HCT116 (cell line): ENCODE results near the gene ZNF791. TPM values are rescaled to one million over a fixed set of nuclear protein-coding genes. Genes with fewer than 3 reads are reported as not detected.

Experiments used
- ATAC-seq: fragments of 200-7000 bp; cut with Tn5 transposase; 2 replicates; pipeline ENCODE4 v1.9.1; 2020; ENCODE audit warnings: mild to moderate bottlenecking, moderate library complexity
- BruUV-seq: library from RNA; stranded (reverse); fragments of 400-500 nt; replicated peaks from 2 replicates; lab custom pipeline; 2021; lab: Mats Ljungman, UMichigan
- CTCF ChIA-PET: fragments of 300-600 bp; sonication (Branson Sonifier 250); formaldehyde crosslinking; loops from one replicate; lab custom pipeline; 2021; ENCODE audit warnings: antibody characterized with exemption; lab: Charles Lee
- POLR2A ChIA-PET: fragments of 300-600, 350-600 bp; sonication (Branson Sonifier 250); formaldehyde crosslinking; loops from one replicate; lab custom pipeline; 2021; ENCODE audit warnings: antibody characterized with exemption; lab: Charles Lee
- RAD21 ChIA-PET, 2 experiments: fragments of 300-600 bp; sonication (Branson Sonifier 250); formaldehyde crosslinking; loops; one replicate each; lab custom pipeline; 2023; ENCODE audit warnings: low total read pairs in 2 of 2; ENCODE audit not compliant: uncharacterized antibody in 2 of 2, unreplicated experiment in 2 of 2, low non-redundant PET in 1 of 2; lab: Charles Lee
- DNase-seq: peaks from one replicate; pipeline ENCODE4 v3.0.0-alpha.2; 2010; ENCODE audit warnings: low read depth, low spot score
- H2AFZ ChIP-seq: fragments of 200-600 bp; shearing (Covaris generic), sonication (generic); 2 replicates; pipeline ENCODE4 v1.6.1; 2017; ENCODE audit warnings: low read depth, mixed run types, mixed read lengths, antibody characterized with exemption, low read length; ENCODE audit not compliant: poor library complexity, severe bottlenecking
- H3K27ac ChIP-seq: 2 replicates; pipeline ENCODE4 v1.5.1; 2012; ENCODE audit warnings: low read depth, low read length
- H3K27me3 ChIP-seq: fragments of 200-600 bp; sonication (generic); 2 replicates; pipeline ENCODE4 v1.6.1; 2016; ENCODE audit warnings: mixed run types, low read length, mixed read lengths; ENCODE audit not compliant: insufficient read depth
- H3K36me3 ChIP-seq, 2 experiments: fragments of 200-500 bp in 1 of 2; fragments of 200-600 bp in 1 of 2; sonication (Bioruptor generic) in 1 of 2; sonication (generic) in 1 of 2; 2 replicates each; pipeline versions ENCODE4 v1.5.1 to v1.6.1; 2014 to 2016; ENCODE audit warnings: low read length in 2 of 2, inconsistent platforms in 1 of 2, mixed read lengths in 1 of 2, mixed run types in 1 of 2; ENCODE audit not compliant: insufficient read depth in 2 of 2, control insufficient read depth in 1 of 2
- H3K4me1 ChIP-seq, 2 experiments: fragments of 200-600 bp in 1 of 2; sonication (generic) in 1 of 2; 2 replicates each; pipeline versions ENCODE4 v1.5.1 to v1.6.1; 2012 to 2017; ENCODE audit warnings: low read length in 2 of 2, inconsistent platforms in 1 of 2, mild to moderate bottlenecking in 1 of 2, mixed read lengths in 1 of 2, mixed run types in 1 of 2, moderate library complexity in 1 of 2; ENCODE audit not compliant: insufficient read depth in 2 of 2, control insufficient read depth in 1 of 2
- H3K4me2 ChIP-seq: fragments of 200-600 bp; sonication (generic); 2 replicates; pipeline ENCODE4 v1.6.1; 2017; ENCODE audit warnings: mixed run types, low read length, mixed read lengths
- H3K4me3 ChIP-seq, 2 experiments: fragments of 200-600 bp in 1 of 2; sonication (generic) in 1 of 2; replicated peaks in 1 of 2; 2 replicates each; pipeline ENCODE4 v1.5.1; 2011 to 2016; ENCODE audit warnings: low read length in 2 of 2, control low read depth in 1 of 2, low read depth in 1 of 2, mild to moderate bottlenecking in 1 of 2, mixed read lengths in 1 of 2, mixed run types in 1 of 2
- H3K79me2 ChIP-seq: fragments of 200-600 bp; sonication (generic); 2 replicates; pipeline ENCODE4 v1.6.1; 2017; ENCODE audit warnings: mild to moderate bottlenecking, mixed run types, low read length, moderate library complexity, mixed read lengths; ENCODE audit not compliant: insufficient read depth
- H3K9ac ChIP-seq: fragments of 200-600 bp; sonication (generic); 2 replicates; pipeline ENCODE4 v1.6.1; 2016; ENCODE audit warnings: low read length, mixed read lengths
- H3K9me2 ChIP-seq: fragments of 200-600 bp; sonication (generic), shearing (Covaris generic); 2 replicates; pipeline ENCODE4 v1.6.1; 2017; ENCODE audit warnings: mixed run types, mild to moderate bottlenecking, moderate library complexity; ENCODE audit not compliant: insufficient read depth
- H3K9me3 ChIP-seq, 2 experiments: fragments of 200-500 bp in 1 of 2; fragments of 200-600 bp in 1 of 2; sonication (Bioruptor generic) in 1 of 2; sonication (generic) in 1 of 2; 2 replicates each; pipeline ENCODE4 v1.6.1; 2014 to 2017; ENCODE audit warnings: low read length in 2 of 2, mixed read lengths in 2 of 2, inconsistent platforms in 1 of 2, low read depth in 1 of 2, mild to moderate bottlenecking in 1 of 2, mixed run types in 1 of 2, moderate library complexity in 1 of 2; ENCODE audit not compliant: control insufficient read depth in 1 of 2, insufficient read depth in 1 of 2
- H4K20me1 ChIP-seq: fragments of 200-600 bp; sonication (generic), shearing (Covaris generic); 2 replicates; pipeline ENCODE4 v1.6.1; 2017; ENCODE audit warnings: mixed run types, mild to moderate bottlenecking, moderate library complexity; ENCODE audit not compliant: insufficient read depth
- CBX3 ChIP-seq: IDR thresholded peaks from 2 replicates; pipeline ENCODE4 v1.6.1; 2012; ENCODE audit warnings: low read depth
- CEBPB ChIP-seq: IDR thresholded peaks from 2 replicates; pipeline ENCODE4 v1.6.1; 2012; ENCODE audit warnings: low read depth
- EGR1 ChIP-seq: IDR thresholded peaks from 2 replicates; pipeline ENCODE4 v1.6.1; 2012; ENCODE audit warnings: low read depth
- ELF1 ChIP-seq: IDR thresholded peaks from 2 replicates; pipeline ENCODE4 v1.6.1; 2012; ENCODE audit warnings: low read depth, borderline replicate concordance
- FOSL1 ChIP-seq: IDR thresholded peaks from 2 replicates; pipeline ENCODE4 v1.6.1; 2012; ENCODE audit warnings: low read depth
- JUND ChIP-seq: IDR thresholded peaks from 2 replicates; pipeline ENCODE4 v1.6.1; 2012
- POLR2AphosphoS5 ChIP-seq: IDR thresholded peaks from 2 replicates; pipeline ENCODE4 v1.6.1; 2011; ENCODE audit warnings: mild to moderate bottlenecking, low read depth, low read length, moderate library complexity
- RAD21 ChIP-seq: IDR thresholded peaks from 2 replicates; pipeline ENCODE4 v1.6.1; 2012; ENCODE audit warnings: low read depth, mild to moderate bottlenecking
- SP1 ChIP-seq: IDR thresholded peaks from 2 replicates; pipeline ENCODE4 v1.6.1; 2012; ENCODE audit warnings: low read depth
- SRF ChIP-seq: IDR thresholded peaks from 2 replicates; pipeline ENCODE4 v1.6.1; 2012; ENCODE audit warnings: low read depth
- TCF7L2 ChIP-seq: IDR thresholded peaks from 2 replicates; pipeline ENCODE4 v1.7.0; 2011; ENCODE audit warnings: borderline replicate concordance, inconsistent platforms; ENCODE audit not compliant: insufficient read depth, insufficient read length; ENCODE audit errors: extremely low read depth
- ZFX ChIP-seq: fragments of 450-650 bp; IDR thresholded peaks from 2 replicates; pipeline ENCODE4 v1.6.1; 2017
- ZNF274 ChIP-seq: fragments of 200-500 bp; sonication (Bioruptor generic); IDR thresholded peaks from 2 replicates; pipeline ENCODE4 v1.6.1; 2014; ENCODE audit warnings: mild to moderate bottlenecking, low read depth, low read length, inconsistent platforms
- intact Hi-C: fragments of 100-400 bp; cut with micrococcal nuclease; formaldehyde crosslinking; loops from 2 replicates; pipeline ENCODE4 v1.10.0; 2022
- total RNA-seq: library from RNA; stranded (reverse); gene quantifications from one replicate; pipeline ENCODE4 v1.2.1, GENCODE V29; 2021; ENCODE audit not compliant: unreplicated experiment
- TF ChIP-seq, protein P1 (sequence below): IDR thresholded peaks from 2 replicates; pipeline ENCODE4 v1.6.1; 2012; ENCODE audit warnings: low read depth
- TF ChIP-seq, protein P2 (sequence below): IDR thresholded peaks from 2 replicates; pipeline ENCODE4 v1.6.1; 2012

The ZNF791 gene
- total RNA-seq, 1 experiment from 2014 or later, result 21.2 TPM

DNA sequence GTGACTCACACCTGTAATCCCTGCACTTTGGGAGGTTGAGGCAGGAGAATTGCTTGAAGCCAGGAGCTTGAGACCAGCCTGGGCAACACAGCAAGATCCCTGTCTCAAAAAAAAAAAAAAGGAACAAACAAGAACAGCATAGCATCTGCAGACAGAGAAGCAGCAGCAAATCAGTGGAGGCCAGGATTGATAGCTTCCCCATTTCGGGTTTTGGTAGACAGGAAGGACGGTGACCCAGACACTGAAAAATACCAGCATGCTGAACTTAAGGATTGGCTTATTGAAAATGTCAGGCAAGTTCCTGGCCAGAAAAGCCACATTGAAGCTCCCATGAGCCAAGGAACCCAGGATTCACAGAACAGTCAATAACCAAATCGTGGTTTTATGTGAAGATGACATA lies 3.1 kb upstream of the ZNF791 start:
- no peaks in the 10 kb centered on the region for H4K20me1 ChIP-seq
- no peak for ATAC-seq
- intact Hi-C loops, result no loop called here
- H3K27me3 ChIP-seq, result no peaks in the 10 kb centered on the region
- POLR2A ChIA-PET, result interaction anchor here (0.7 kb wide), 1 partner anchor 506 kb away, joined by 3 read pairs; no protein-coding TSS in a partner anchor
- no peak overlapping the region for H3K4me3 ChIP-seq
- RAD21 ChIA-PET, result no interaction called here
- H2AFZ ChIP-seq, result no peak overlapping the region
- no TSS peak for BruUV-seq
- no peak for DNase-seq
- no peaks in the 10 kb centered on the region for H3K9me2 ChIP-seq
- no peak overlapping the region for H3K27ac ChIP-seq
- peaks cover 5 to 6% of the 10 kb centered on the region in 2 experiments; a peak in 2 of 4 replicates for H3K4me1 ChIP-seq
- H3K79me2 ChIP-seq, result peaks cover 19% of the 10 kb centered on the region
- no peaks in the 10 kb centered on the region for H3K9me3 ChIP-seq
- no peak overlapping the region for H3K9ac ChIP-seq
- no peak overlapping the region for H3K4me2 ChIP-seq
- CTCF ChIA-PET, result no interaction called here
- peaks cover 0 to 4% of the 10 kb centered on the region in 2 experiments; a peak in 2 of 4 replicates for H3K36me3 ChIP-seq
- TF ChIP-seq ZFX, result no peak

- H3K36me3 ChIP-seq, result peaks cover 13 to 19% of the 10 kb centered on the region in 2 experiments; a peak in 3 of 4 replicates
- H4K20me1 ChIP-seq, result no peaks in the 10 kb centered on the region
- H3K4me2 ChIP-seq, result peak overlapping the region; percentile 98
- peaks cover 52% of the 10 kb centered on the region for H3K79me2 ChIP-seq
- ChIA-PET RAD21 (no interaction called here), CTCF (interaction anchor here (0.6 kb wide), 1 partner anchor 55 kb away, joined by 3 read pairs; the partner anchor contains the start of genes MAN2B1 and WDR83), POLR2A (interaction anchor here (0.8 to 1.7 kb wide), 3 partner anchors 60 to 1082 kb away, joined by 3 to 10 read pairs (median 3); partner anchors contain the start of genes ECSIT, ZNF564 and ZNF799)
- H3K9me3 ChIP-seq, result no peaks in the 10 kb centered on the region
- peak overlapping the region; percentile 97 for H3K27ac ChIP-seq
- peak overlapping the region; percentile 83 for H3K9ac ChIP-seq
- no peaks in the 10 kb centered on the region for H3K9me2 ChIP-seq
- DNase-seq (peak; percentile 45), ATAC-seq (peak; percentile 73)
- BruUV-seq, result no TSS peak
- TF ChIP-seq ELF1 (peak; percentile 31), FOSL1 (no peak), POLR2AphosphoS5 (peak; percentile 43), EGR1 (0 out of 2 replicates have a peak, but pooled peaks have one; percentile 10), RAD21 (no peak), JUND (no peak), SP1 (no peak), ZNF274 (no peak), TCF7L2 (no peak), SRF (no peak), ZFX (no peak), CEBPB (no peak), CBX3 (no peak)
- TF ChIP-seq, protein P1, sequence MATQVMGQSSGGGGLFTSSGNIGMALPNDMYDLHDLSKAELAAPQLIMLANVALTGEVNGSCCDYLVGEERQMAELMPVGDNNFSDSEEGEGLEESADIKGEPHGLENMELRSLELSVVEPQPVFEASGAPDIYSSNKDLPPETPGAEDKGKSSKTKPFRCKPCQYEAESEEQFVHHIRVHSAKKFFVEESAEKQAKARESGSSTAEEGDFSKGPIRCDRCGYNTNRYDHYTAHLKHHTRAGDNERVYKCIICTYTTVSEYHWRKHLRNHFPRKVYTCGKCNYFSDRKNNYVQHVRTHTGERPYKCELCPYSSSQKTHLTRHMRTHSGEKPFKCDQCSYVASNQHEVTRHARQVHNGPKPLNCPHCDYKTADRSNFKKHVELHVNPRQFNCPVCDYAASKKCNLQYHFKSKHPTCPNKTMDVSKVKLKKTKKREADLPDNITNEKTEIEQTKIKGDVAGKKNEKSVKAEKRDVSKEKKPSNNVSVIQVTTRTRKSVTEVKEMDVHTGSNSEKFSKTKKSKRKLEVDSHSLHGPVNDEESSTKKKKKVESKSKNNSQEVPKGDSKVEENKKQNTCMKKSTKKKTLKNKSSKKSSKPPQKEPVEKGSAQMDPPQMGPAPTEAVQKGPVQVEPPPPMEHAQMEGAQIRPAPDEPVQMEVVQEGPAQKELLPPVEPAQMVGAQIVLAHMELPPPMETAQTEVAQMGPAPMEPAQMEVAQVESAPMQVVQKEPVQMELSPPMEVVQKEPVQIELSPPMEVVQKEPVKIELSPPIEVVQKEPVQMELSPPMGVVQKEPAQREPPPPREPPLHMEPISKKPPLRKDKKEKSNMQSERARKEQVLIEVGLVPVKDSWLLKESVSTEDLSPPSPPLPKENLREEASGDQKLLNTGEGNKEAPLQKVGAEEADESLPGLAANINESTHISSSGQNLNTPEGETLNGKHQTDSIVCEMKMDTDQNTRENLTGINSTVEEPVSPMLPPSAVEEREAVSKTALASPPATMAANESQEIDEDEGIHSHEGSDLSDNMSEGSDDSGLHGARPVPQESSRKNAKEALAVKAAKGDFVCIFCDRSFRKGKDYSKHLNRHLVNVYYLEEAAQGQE, result no peak
- TF ChIP-seq, protein P2, sequence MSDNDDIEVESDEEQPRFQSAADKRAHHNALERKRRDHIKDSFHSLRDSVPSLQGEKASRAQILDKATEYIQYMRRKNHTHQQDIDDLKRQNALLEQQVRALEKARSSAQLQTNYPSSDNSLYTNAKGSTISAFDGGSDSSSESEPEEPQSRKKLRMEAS, result no peak
- intact Hi-C loops, result loop anchor here (2.0 to 5.0 kb wide), 4 partner anchors 47 to 209 kb away; partner anchors contain the start of genes MAN2B1, WDR83, ZNF564 and ZNF799
- peaks cover 5 to 6% of the 10 kb centered on the region in 2 experiments; a peak in 2 of 4 replicates for H3K4me1 ChIP-seq
- peak overlapping the region; percentile 71 to 98 for H3K4me3 ChIP-seq
- H2AFZ ChIP-seq, result no peak overlapping the region
- H3K27me3 ChIP-seq, result no peaks in the 10 kb centered on the region
These were observed 610 bp downstream of the ZNF791 start for GRCh38 chr19:12611361-12611699.
